ENCODE data around the gene TENT5C. TPM values are rescaled to one million over a fixed set of nuclear protein-coding genes. Genes with fewer than 3 reads are reported as not detected.

The TENT5C gene
- total and polyA plus RNA-seq, 2 of the 8 experiments (the other 6 are each of a cell fraction or from before 2014, with no cell fraction given) = 0.38 to 0.99 TPM

DNA sequence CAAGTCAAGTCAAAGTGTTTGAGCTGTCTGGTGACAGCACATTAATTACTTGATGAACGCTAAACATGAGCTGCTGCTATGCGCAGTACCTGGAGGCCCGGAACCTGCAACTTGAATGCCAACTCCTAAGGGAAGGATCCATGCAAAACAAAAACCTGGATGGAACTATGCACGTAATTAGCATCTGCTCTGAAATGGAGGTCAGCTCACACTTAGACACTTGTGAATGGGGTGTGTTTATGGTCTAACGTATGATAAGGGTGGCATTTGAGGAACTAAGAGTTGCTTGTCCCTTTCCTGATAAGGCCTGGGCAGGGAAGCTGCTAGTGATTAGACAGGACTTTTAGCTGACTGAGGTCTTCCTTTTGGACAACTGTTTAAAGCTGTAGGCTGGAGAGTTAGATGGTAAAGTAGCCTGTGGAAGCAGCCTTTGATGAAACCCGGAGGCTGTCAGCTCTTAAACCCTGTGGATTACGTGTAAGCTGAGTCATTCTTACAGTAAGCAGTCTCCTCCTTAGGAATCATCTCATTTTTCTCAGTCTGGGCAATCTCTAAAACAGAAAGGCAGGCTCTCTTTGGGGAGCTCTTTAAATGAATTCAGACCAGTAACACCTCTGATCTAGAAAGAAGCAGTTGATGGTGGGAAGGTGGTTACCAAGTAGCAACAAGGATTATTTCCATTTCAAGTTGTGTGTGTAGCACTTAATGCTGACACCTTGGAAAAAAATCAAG is 6.8 kb downstream of the TENT5C start:
- FAIRE-seq (no peak), DNase-seq (ENCODE audit: low read depth in 1 of 2, low spot score in 2 of 2) (no peak)
- Histone ChIP-seq H2BK12ac (ENCODE audit: low read depth, low read length) (no peak overlapping the region), H2BK15ac (ENCODE audit: low read length) (no peak overlapping the region), H2BK120ac (replicated peaks; ENCODE audit: low read depth, low read length) (no peak overlapping the region), H3K23me2 (ENCODE audit: low read depth, low read length) (no peaks in the 10 kb centered on the region; the same call in 1 of the 2 replicates), H3K27me3 (replicated peaks in 1 of 4; ENCODE audit: control insufficient read depth in 3 of 4, extremely low read depth in 1 of 4, insufficient read depth in 3 of 4, low read length in 3 of 4) (peaks cover 0 to 2% (median 0%) of the 10 kb centered on the region in 4 experiments; a peak in 4 of 7 replicates), H3K79me2 (ENCODE audit: control insufficient read depth in 1 of 2, insufficient read depth in 2 of 2, low read length in 2 of 2) (no peaks in the 10 kb centered on the region), H3K79me1 (ENCODE audit: low read depth, low read length) (no peaks in the 10 kb centered on the region), H3K18ac (ENCODE audit: extremely low read depth, low read length) (no peak overlapping the region), H4K8ac (ENCODE audit: extremely low read depth, insufficient read depth, low read length) (no peak overlapping the region), H3K9me3 (ENCODE audit: insufficient read depth in 2 of 2, low read depth in 1 of 2, low read length in 1 of 2) (no peaks in the 10 kb centered on the region), H4K20me1 (replicated peaks in 1 of 2; ENCODE audit: control insufficient read depth in 1 of 2, insufficient read depth in 2 of 2, low read length in 2 of 2) (peaks cover 0 to 2% of the 10 kb centered on the region in 2 experiments), H3K4ac (replicated peaks; ENCODE audit: insufficient read length, low read depth, low read length) (no peak overlapping the region), H3K23ac (ENCODE audit: insufficient read length) (no peak overlapping the region), H4K91ac (replicated peaks; ENCODE audit: insufficient read length, low read length) (no peak overlapping the region), H3K56ac (replicated peaks; ENCODE audit: insufficient read length, low read depth, low read length) (no peak overlapping the region), H3K4me1 (replicated peaks in 1 of 4; ENCODE audit: control insufficient read depth in 3 of 4, insufficient read depth in 4 of 4, low read length in 3 of 4) (peaks cover 0 to 7% (median 3%) of the 10 kb centered on the region in 4 experiments; a peak in 5 of 7 replicates), H3K36me3 (ENCODE audit: control insufficient read depth in 2 of 4, insufficient read depth in 4 of 4, low read length in 3 of 4) (no peaks in the 10 kb centered on the region), H3K27ac (ENCODE audit: low read depth, low read length) (no peak overlapping the region), H3K14ac (ENCODE audit: insufficient read length) (no peak overlapping the region), H3K9ac (replicated peaks in 1 of 4; ENCODE audit: extremely low read depth in 1 of 4, low read depth in 3 of 4, low read length in 3 of 4) (no peak overlapping the region), H2BK5ac (ENCODE audit: low read depth, low read length) (no peak overlapping the region), H4K5ac (ENCODE audit: insufficient read length, low read depth, low read length) (no peak overlapping the region), H3K4me3 (ENCODE audit: extremely low read depth in 1 of 4, insufficient read depth in 2 of 4, low read depth in 3 of 4, low read length in 4 of 4) (no peak overlapping the region), H2BK20ac (ENCODE audit: low read length) (no peak overlapping the region), H2AFZ (ENCODE audit: low read length) (peak overlapping the region; percentile 58; the same call in 1 of the 2 replicates), H2AK5ac (ENCODE audit: low read depth, low read length) (no peak overlapping the region), H3K4me2 (ENCODE audit: insufficient read depth in 1 of 2, low read depth in 2 of 2, low read length in 2 of 2) (no peak overlapping the region)
- ChIA-PET POLR2A (ENCODE audit: partially characterized antibody) (interaction anchor here (0.6 to 1.0 kb wide), 2 partner anchors 11 to 23 kb away, joined by 3 read pairs; no protein-coding TSS in a partner anchor), CTCF (ENCODE audit: partially characterized antibody) (interaction anchor here (0.8 to 2.3 kb wide), 5 partner anchors 13 to 283 kb away, joined by 3 to 10 read pairs (median 4); no protein-coding TSS in a partner anchor)
- 78% methylated on average over 7 of the region's 7 CpGs; no CpG with 5 or more reads in 1 of the 2 experiments for whole genome bisulfite sequencing, 2 experiments (ENCODE audit: extremely low coverage in 1 of 2, insufficient coverage in 1 of 2, insufficient read length in 1 of 2, insufficient replicate concordance in 2 of 2, low coverage in 1 of 2, low lambda C conversion rate in 2 of 2, missing lambda C conversion rate in 1 of 2)
- TF ChIP-seq JUN (IDR thresholded peaks at IDR 0.05; ENCODE audit: low read depth, low read length) (no peak), EP300 (IDR thresholded peaks at IDR 0.05; ENCODE audit: borderline replicate concordance in 1 of 2, low read depth in 2 of 2, low read length in 2 of 2) (no peak), HDAC2 (IDR thresholded peaks at IDR 0.05; ENCODE audit: borderline replicate concordance in 1 of 2, low read depth in 2 of 2, low read length in 2 of 2) (no peak), MAFK (IDR thresholded peaks at IDR 0.05; ENCODE audit: low read depth, low read length) (no peak), EGR1 (IDR thresholded peaks at IDR 0.05; ENCODE audit: borderline replicate concordance, low read depth, low read length) (no peak), YY1 (IDR thresholded peaks at IDR 0.05; ENCODE audit: low read depth, low read length) (no peak), SIX5 (IDR thresholded peaks at IDR 0.05; ENCODE audit: low read depth, low read length) (no peak), RAD21 (IDR thresholded peaks at IDR 0.05 in 1 of 2, conservative IDR thresholded peaks at IDR 0.05 in 1 of 2; ENCODE audit: low read depth in 2 of 2, low read length in 2 of 2) (no peak), RFX5 (IDR thresholded peaks at IDR 0.05; ENCODE audit: borderline replicate concordance, low read depth, low read length) (no peak), RXRA (IDR thresholded peaks at IDR 0.05; ENCODE audit: insufficient read depth, low read depth, low read length) (no peak)
